ENCODE data around the gene DPYSL4.

DPYSL4 gene

DNA sequence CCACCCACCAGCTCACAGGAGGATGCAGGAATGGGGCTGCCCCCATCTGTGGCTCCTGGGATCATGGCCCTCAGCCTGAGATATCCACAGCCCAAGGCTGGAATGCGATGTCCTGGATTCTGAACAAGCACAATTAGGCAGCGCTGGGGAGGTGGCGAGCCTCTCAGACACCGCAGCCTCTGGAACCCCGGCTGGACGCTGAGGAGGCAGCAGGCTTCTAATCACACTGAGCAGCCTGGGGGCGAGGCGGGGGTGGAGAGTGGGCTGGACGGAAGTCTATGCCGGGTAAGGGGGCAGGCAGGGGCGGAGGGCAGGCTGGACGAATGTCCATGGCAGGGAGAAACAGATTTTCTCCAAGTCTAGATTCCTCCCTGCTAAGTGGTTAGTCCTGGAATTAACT is 56.4 kb downstream of the DPYSL4 start:
- no peak for DNase-seq (ENCODE audit: low spot score)

DNA sequence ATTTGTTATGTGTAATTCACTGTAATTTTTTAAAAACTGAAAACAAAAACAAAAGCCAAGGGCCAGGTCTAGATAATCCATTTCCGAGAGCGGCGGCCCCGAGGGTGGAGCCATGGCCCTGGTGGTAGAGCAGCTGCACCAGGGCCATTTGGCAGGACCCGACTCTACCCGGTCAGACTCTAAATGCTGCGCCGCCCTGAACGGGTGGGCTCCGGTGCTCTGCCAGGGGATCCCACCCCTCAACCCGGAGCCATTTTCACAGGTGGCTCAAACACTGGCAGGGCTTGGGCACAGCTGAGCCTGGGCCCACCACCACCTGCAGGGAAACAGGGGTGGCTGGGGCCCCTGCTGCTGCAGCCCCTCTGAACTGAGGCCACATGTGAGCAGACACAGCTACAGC is 56.9 kb downstream of the DPYSL4 start:
- DNase-seq (ENCODE audit: low spot score): no peak

DNA sequence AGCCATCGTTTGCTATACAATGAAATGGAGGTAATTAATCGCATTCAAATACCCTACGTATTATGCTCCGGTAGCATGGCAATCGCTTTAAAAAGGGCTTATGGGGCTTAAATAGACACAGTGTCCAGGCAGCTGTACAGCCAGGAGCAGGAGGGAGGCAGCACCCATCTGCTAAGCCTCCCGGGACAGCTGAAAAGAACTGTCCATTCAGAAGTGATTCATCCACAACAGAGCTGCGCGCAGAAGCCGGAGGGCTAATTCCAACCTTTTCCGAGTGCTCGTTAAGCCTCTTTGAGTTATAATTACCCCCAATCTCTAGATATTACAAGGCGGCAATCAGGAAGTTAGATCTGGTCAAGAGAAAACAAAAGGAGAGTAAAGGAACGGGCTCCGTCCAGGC is 58.3 kb downstream of the DPYSL4 start:
- no peak for DNase-seq (ENCODE audit: low spot score)

DNA sequence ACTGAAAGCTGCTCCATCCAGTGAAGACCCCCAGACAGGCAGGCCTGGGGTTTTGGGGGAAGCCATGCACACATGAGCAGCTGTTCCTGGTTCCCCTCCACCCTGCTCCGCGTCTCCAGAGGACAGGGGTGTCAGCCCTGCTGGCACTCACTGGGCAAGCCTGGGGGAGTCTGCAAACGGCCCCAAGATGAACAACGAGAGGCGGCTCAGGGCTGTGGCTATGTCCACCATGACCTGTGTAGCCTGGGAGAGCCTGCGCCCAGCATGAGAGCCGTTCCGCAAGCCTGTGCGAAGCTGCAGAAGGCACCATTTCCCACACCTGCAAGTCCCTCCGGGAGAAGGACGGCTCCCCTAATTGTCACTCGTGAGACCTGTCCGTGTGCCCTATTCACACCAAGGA is 59.5 kb downstream of the DPYSL4 start:
- DNase-seq (ENCODE audit: low spot score): no peak

DNA sequence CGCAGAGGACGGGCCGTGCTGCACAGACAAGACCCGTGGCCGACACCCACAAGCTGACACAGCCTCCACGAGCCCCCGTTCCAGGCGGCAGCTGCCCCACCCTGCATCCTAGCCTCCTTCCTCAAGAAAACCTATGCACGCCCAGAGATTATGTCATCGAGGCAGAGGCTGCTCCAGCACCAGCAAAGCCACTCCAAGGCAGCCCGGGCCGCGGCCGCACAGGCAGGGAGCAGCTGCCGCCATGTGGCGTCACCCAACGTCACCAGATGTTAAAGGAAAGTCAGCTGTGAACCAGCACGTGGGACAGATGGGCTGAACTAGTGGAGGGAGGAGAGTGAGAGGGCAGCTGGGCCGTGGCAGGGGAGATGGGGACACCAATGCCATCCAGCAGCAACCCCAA is 61.2 kb downstream of the DPYSL4 start:
- no peak for DNase-seq (ENCODE audit: low spot score)

DNA sequence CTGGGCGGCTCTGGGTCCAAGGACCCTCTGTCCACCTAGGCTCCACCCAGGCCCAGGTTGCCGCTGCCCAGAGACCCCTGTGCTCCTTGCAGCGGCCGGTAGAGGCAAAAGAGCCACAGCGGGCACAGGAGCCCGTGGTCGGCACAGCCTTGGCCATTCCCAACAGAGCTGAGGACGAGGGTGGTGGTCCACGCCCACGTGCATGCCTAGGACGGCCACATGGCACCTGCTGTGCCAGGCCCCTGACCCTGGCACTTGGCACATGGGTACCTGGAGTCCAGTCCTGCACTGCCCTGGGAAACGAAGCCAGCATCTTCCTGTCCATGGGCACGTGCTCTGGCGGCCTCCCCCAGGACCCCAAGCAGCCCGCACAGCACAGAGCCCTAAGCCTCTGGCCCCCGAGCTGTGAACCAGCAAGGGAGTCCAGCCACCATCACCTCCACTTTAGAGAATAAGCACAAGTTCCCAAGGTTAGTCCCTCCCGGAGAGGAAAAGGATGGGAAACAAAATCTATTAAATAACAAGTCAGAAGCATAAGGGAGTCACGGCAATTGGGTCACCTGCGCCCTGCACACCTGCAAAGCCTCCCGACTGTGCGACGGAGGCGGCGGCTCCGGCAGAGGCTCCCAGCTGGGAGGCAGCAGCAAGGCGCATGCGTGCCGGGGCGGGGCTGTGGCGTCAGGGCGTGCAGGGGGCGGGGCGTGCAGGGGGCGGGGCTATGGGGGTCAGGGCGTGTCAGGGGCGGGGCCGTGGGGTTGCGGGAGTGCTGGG is 61.9 kb downstream of the DPYSL4 start:
- DNase-seq (ENCODE audit: low spot score): peak; percentile 98

DNA sequence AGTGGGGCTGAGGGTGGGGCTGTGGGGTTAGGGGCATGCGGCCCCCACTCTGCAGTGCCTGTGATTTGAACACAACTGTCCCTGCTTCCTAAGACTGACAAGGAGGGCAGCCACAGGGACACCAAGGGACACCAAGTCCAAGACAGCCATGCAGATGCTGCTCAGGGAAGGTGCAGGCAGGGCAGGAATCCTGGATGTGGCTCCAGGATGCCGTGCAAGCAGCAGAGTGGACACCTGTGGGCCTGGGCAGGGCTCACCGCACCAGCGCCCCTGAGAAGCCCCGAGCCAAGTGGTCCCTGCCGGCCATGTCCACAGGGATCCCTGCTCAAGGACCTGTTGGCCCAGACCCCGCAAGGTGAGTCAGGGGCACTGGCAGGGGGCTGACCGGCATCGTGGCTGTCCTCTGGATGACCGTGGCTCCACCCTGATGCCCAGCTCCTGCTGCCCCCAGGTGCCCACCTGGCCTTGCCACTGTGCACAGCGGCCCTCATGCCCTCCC is 62.5 kb downstream of the DPYSL4 start:
- no peak for DNase-seq (ENCODE audit: low spot score)

DNA sequence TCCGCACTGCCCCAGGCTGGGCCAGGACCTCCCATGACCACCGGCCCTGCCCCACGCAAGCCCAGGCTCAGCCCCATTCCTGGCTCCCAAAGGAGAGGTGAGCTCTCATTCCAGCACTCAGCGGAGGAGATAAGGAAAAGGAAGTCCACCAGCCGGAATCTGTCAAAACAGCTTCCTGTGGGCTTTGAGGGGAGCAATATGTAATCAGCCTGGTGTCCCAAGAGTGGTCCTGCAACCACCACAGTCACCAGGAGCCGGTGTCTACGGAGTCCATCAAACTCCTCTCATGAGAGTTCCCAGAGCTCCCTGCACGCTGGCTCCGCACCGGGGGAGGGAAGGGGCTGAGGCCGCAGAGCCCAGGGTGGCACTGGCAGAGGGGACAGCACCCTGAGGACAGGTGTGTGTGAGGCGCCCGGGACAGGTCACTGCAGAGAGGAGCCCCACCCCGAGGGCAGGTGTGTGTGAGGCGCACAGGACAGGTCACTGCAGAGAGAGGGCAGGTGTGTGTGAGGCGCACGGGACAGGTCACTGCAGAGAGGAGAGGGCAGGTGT is 63.2 kb downstream of the DPYSL4 start:
- peak; percentile 42 for DNase-seq (ENCODE audit: low spot score)

DNA sequence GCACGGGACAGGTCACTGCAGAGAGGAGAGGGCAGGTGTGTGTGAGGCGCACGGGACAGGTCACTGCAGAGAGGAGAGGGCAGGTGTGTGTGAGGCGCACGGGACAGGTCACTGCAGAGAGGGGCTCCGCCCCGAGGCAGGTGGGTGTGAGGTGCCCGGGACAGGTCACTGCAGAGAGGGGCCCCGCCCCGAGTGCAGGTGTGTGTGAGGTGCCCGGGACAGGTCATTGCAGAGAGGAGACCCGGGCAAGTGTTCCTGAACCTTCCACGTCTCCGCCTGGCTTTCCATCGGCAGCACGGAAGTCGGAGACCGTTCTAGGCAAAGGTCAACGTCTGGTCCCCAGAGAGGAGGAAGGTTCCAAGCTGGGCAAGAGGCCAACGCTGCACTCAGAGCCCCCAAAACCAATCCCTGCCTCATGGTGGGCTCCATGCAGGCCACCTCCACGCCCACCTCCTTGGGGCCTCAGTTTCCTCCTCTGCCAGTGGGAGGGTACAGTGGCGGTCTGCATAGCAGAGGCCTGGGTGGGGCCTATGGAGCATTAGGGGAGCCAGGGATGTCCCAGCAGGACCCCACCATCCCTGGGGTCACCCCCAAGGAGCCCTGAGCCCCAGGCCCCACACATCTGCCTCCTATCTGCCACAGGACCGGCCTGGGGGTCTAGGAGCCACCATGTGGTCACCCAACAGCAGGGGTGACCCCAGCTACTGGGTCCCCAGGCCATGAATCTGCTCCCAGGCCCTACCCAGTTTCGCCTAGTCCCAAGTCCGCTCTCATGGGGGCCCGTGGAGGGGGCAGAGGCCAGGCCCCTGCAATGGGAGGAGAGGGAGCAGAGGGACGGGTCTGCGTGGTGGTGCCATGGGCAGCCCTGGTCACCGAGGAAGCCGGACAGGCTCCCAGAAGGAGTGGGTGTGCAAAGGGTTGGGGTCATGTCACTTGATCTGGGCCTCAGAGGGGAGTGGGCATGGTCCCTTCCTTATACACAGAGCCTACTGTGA is 64.0 kb downstream of the DPYSL4 start:
- DNase-seq (ENCODE audit: low spot score): no peak

DNA sequence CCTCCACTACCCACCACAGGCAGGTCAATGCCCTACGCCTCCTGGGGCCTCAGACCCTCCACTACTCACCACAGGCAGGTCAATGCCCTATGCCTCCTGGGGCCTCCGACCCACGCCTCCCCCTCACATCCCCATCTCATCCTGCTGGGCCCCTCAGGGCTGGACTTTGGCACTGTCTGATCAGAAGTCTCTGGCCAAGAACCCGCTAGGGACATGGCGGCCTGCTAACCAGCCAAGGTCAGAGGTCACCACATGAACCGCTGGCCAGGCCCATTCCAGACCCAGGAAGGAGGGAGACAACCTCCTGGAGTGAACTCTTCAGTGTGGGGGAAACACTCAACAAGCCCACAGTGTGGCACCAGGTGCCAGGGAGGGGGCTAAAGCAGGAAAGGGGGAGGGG is 65.2 kb downstream of the DPYSL4 start:
- peak; percentile 77 for DNase-seq (ENCODE audit: low spot score)

DNA sequence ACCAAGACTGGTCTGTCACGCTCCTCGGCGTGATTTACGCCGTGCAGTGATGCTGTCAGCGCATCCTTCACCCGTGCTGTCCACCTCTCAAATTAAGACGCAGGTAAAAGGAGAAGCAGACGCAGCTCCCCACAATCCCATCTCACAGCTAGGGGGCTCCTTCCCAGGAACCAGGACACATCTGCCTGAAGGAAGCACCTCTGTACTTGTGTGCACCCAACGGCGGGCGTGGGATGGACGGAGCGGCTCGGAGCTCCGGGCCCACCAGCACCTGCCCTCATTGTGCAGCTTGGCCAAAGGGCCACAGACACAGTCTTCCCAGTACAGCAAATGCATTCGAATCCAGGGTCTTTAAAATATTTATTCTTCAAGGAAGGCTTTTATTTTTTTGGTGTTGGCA is 65.7 kb downstream of the DPYSL4 start:
- DNase-seq (ENCODE audit: low spot score): no peak

DNA sequence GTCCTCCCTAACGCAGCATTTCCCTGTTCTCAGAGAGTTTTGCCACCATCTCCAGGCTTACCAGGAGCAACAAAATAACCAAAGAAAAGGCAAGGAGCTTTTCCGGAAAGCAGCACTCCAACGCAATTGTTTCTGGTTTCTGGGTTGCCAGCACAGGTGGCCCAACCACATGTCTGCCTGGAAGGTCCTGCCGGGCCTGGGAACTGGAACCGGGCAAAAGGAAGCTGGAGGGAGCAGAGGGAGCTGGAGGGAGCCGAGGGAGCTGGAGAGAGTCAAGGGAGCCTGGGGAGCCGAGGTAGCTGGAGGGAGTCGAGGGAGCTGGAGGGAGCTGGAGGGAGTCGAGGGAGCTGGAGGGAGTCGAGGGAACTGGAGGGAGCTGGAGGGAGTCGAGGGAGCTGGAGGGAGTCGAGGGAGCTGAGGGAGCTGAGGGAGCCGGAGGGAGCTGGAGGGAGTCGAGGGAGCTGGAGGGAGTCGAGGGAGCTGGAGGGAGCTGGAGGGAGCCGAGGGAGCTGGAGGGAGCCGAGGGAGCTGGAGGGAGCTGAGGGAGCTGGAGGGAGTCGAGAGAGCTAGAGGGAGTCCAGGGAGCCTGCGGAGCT is 66.4 kb downstream of the DPYSL4 start:
- no peak for DNase-seq (ENCODE audit: low spot score)

DNA sequence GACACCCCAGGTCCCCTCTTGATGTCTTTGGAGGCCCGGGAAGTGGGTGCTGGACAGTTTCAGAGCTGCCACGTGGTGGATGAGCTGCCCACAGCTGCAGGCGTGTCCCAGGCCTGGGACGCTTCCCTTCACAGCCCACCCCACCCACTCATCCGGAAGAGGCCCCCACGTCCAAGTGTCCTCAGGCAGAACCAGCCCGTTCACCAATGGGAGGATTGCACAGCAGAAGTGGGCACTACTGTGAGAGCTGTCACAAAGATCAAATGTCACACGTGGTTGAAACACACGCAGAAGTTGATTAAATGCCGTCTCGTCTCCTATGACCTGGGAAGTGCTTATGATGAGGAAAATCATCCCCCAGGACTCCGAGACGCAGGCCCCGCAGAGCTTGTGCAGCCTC is 68.1 kb downstream of the DPYSL4 start:
- DNase-seq (ENCODE audit: low spot score): no peak
